Keratinocyte (primary cell): ENCODE measurements around the gene PRELID3B. TPM values are rescaled to one million over a fixed set of nuclear protein-coding genes. Genes with fewer than 3 reads are reported as not detected.

ENCODE experiments used
- DNase-seq: peaks from one replicate; pipeline ENCODE4 v3.0.0-alpha.2; 2011; ENCODE audit warnings: low read depth, missing footprints, low spot score
- FAIRE-seq: peaks from 2 replicates; lab custom pipeline; 2011; peaks lifted over from hg19 to GRCh38; lab: Jason Lieb, UNC
- H2AFZ ChIP-seq: 2 replicates; pipeline ENCODE4 v1.6.0; 2012; ENCODE audit warnings: low read length, control low read depth, inconsistent platforms; ENCODE audit not compliant: control insufficient read depth
- H3K27ac ChIP-seq: 2 replicates; pipeline ENCODE4 v1.5.1; 2011; ENCODE audit warnings: low read length; ENCODE audit not compliant: control insufficient read depth, insufficient read depth
- H3K27me3 ChIP-seq: 3 replicates; pipeline ENCODE4 v1.6.0; 2011; ENCODE audit warnings: low read length; ENCODE audit not compliant: control insufficient read depth, insufficient read depth; ENCODE audit errors: extremely low read depth
- H3K36me3 ChIP-seq, 2 experiments: 2 replicates in 1 of 2; 3 replicates in 1 of 2; pipeline ENCODE4 v1.5.1; 2011; ENCODE audit warnings: low read length in 2 of 2, mild to moderate bottlenecking in 1 of 2; ENCODE audit not compliant: control insufficient read depth in 2 of 2, insufficient read depth in 2 of 2; ENCODE audit errors: extremely low read depth in 1 of 2
- H3K4me1 ChIP-seq: 3 replicates; pipeline ENCODE4 v1.5.1; 2011; ENCODE audit warnings: low read length; ENCODE audit not compliant: control insufficient read depth, insufficient read depth; ENCODE audit errors: extremely low read depth
- H3K4me2 ChIP-seq: 3 replicates; pipeline ENCODE4 v1.6.0; 2011; ENCODE audit warnings: low read depth, low read length; ENCODE audit not compliant: control insufficient read depth, insufficient read depth; ENCODE audit errors: extremely low read depth
- H3K4me3 ChIP-seq, 3 experiments: fragments of 200-600 bp in 1 of 3; sonication (generic) in 1 of 3; 2 replicates in 2 of 3; 3 replicates in 1 of 3; pipeline ENCODE4 v1.5.1; 2011 to 2016; ENCODE audit warnings: low read length in 3 of 3, mild to moderate bottlenecking in 3 of 3, control low read depth in 2 of 3, inconsistent platforms in 1 of 3, low read depth in 1 of 3, mixed read lengths in 1 of 3, mixed run types in 1 of 3, moderate library complexity in 1 of 3; ENCODE audit not compliant: control insufficient read depth in 2 of 3, insufficient read depth in 2 of 3; ENCODE audit errors: extremely low read depth in 1 of 3
- H3K79me2 ChIP-seq: 2 replicates; pipeline ENCODE4 v1.6.0; 2012; ENCODE audit warnings: low read length; ENCODE audit not compliant: control insufficient read depth, insufficient read depth
- H3K9ac ChIP-seq: 3 replicates; pipeline ENCODE4 v1.6.0; 2011; ENCODE audit warnings: low read length; ENCODE audit not compliant: control insufficient read depth, insufficient read depth; ENCODE audit errors: extremely low read depth
- H3K9me1 ChIP-seq: 3 replicates; pipeline ENCODE4 v1.6.0; 2011; ENCODE audit warnings: low read length; ENCODE audit not compliant: control insufficient read depth, insufficient read depth; ENCODE audit errors: extremely low read depth
- H3K9me3 ChIP-seq: 2 replicates; pipeline ENCODE4 v1.5.1; 2012; ENCODE audit warnings: low read depth, low read length; ENCODE audit not compliant: control insufficient read depth
- H4K20me1 ChIP-seq: 3 replicates; pipeline ENCODE4 v1.6.0; 2011; ENCODE audit warnings: low read length; ENCODE audit not compliant: control insufficient read depth, insufficient read depth; ENCODE audit errors: extremely low read depth
- EZH2 ChIP-seq: IDR thresholded peaks from one replicate; pipeline ENCODE4 v1.6.1; 2012; ENCODE audit warnings: inconsistent platforms, mild to moderate bottlenecking, low read length, moderate library complexity
- dilution Hi-C: fragments of 300-500 bp; cut with MboI; formaldehyde crosslinking; loops from one replicate; pipeline ENCODE4 v1.7.0; 2020; ENCODE audit warnings: low sequenced_read_pairs; ENCODE audit not compliant: extremely low pct_ligation_motif_present
- polyA plus RNA-seq, 5 experiments: library from polyadenylated mRNA; depleted of rRNA in 3 of 5; stranded (reverse) in 3 of 5; stranded (forward) in 1 of 5; unstranded in 1 of 5; fragments of >200 nt; gene quantifications; 1 replicate in 1 of 5; 2 replicates in 3 of 5; 3 replicates in 1 of 5; pipeline versions ENCODE4 v1.2.1 to v1.2.3, GENCODE V29; 2011 to 2012; ENCODE audit warnings: missing spikeins in 2 of 5, low read depth in 1 of 5, low replicate concordance in 1 of 5
- TF ChIP-seq, protein P1 (sequence below), 3 experiments: IDR thresholded peaks in 1 of 3; conservative IDR thresholded peaks in 1 of 3; optimal IDR thresholded peaks in 1 of 3; 2 replicates in 2 of 3; 3 replicates in 1 of 3; pipeline versions ENCODE3 to v1.5.1; 2011; ENCODE audit warnings: low read length in 3 of 3, mild to moderate bottlenecking in 3 of 3, moderate library complexity in 2 of 3, control low read depth in 1 of 3, inconsistent platforms in 1 of 3; ENCODE audit not compliant: insufficient read depth in 2 of 3; ENCODE audit errors: extremely low read depth in 1 of 3

The PRELID3B gene
- polyA plus RNA-seq, 1 donor (not counting 4 experiments of a cell fraction or from before 2014, with no cell fraction given): 86.9 TPM

DNA sequence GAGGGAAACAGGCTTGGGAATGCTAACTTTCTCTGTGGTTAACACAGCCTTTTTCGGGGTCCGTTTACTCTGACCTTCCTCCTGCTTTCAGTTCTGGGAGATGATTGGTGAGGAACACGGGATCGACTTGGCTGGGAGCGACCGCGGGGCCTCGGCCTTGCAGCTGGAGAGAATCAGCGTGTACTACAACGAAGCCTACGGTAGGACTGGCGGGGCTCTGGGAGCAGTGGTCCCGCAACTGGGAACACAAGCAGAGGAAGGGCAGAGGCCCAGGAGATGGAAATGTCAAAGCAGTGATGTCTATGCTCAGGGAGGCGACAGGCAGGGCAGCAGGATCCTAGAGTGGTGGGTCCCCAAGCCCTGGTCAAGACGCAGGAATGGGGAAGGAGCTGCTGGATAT is 19.8 kb downstream of the PRELID3B start:
- H3K9me3 ChIP-seq: no peaks in the 10 kb centered on the region
- no peak overlapping the region for H3K27ac ChIP-seq
- no peak overlapping the region for H3K4me2 ChIP-seq
- no peak for DNase-seq
- no peak overlapping the region for H3K4me3 ChIP-seq
- no peak for TF ChIP-seq EZH2
- TF ChIP-seq, protein P1, sequence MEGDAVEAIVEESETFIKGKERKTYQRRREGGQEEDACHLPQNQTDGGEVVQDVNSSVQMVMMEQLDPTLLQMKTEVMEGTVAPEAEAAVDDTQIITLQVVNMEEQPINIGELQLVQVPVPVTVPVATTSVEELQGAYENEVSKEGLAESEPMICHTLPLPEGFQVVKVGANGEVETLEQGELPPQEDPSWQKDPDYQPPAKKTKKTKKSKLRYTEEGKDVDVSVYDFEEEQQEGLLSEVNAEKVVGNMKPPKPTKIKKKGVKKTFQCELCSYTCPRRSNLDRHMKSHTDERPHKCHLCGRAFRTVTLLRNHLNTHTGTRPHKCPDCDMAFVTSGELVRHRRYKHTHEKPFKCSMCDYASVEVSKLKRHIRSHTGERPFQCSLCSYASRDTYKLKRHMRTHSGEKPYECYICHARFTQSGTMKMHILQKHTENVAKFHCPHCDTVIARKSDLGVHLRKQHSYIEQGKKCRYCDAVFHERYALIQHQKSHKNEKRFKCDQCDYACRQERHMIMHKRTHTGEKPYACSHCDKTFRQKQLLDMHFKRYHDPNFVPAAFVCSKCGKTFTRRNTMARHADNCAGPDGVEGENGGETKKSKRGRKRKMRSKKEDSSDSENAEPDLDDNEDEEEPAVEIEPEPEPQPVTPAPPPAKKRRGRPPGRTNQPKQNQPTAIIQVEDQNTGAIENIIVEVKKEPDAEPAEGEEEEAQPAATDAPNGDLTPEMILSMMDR (optimal IDR thresholded peaks at IDR 0.05 in 1 of 3, IDR thresholded peaks at IDR 0.05 in 1 of 3, conservative IDR thresholded peaks at IDR 0.05 in 1 of 3; ENCODE audit: extremely low read depth in 1 of 3, insufficient read depth in 2 of 3, low read length in 3 of 3): no peak
- FAIRE-seq: no peak
- peaks cover 12% of the 10 kb centered on the region for H3K4me1 ChIP-seq
- dilution Hi-C loops: no loop called here
- H2AFZ ChIP-seq: no peak overlapping the region
- H3K9ac ChIP-seq: no peak overlapping the region
- H4K20me1 ChIP-seq: no peaks in the 10 kb centered on the region
- H3K79me2 ChIP-seq: peaks cover 29% of the 10 kb centered on the region
- H3K27me3 ChIP-seq: no peaks in the 10 kb centered on the region
- no peaks in the 10 kb centered on the region for H3K9me1 ChIP-seq
- peaks cover 21 to 34% of the 10 kb centered on the region in 2 experiments for H3K36me3 ChIP-seq

DNA sequence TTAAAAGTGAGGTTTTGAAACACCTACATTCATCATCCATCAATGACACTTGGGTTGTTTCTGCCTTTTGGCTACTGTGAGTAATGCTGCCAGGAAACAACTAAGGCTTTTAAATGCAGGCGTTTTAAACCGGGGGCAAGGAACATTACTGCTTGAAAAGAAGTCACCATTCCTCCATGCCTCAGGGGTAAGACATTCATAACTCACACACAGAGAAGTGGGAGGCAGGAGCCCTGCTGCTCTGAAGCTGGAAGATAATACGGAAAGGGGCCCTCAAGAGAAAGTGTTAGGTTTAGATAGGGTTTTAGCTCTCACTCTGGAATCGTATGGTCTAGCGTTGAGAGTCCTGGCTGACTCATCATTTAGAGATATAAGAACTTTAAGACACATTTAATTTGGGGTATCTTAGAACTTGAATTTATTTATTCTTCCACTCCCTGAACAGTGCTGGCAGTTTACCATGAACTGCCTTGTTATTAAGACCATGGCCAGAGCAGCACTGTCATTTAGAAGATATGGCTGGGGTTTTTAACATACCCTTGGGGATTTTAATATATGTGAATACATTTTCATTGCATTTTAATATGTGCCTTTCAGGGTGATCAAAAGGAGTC is 21.5 kb downstream of the PRELID3B start:
- no peaks in the 10 kb centered on the region for H3K27me3 ChIP-seq
- TF ChIP-seq, protein P1 (optimal IDR thresholded peaks at IDR 0.05 in 1 of 3, IDR thresholded peaks at IDR 0.05 in 1 of 3, conservative IDR thresholded peaks at IDR 0.05 in 1 of 3; ENCODE audit: extremely low read depth in 1 of 3, insufficient read depth in 2 of 3, low read length in 3 of 3): no peak
- TF ChIP-seq EZH2: no peak
- H3K9me3 ChIP-seq: no peaks in the 10 kb centered on the region
- H3K4me3 ChIP-seq: peak overlapping the region in 1 of 3 experiments; percentile 25
- H4K20me1 ChIP-seq: no peaks in the 10 kb centered on the region
- peak overlapping the region; percentile 64 for H3K4me2 ChIP-seq
- dilution Hi-C loops: no loop called here
- H3K4me1 ChIP-seq: peaks cover 25% of the 10 kb centered on the region
- DNase-seq: no peak
- FAIRE-seq: peak; percentile 90
- H2AFZ ChIP-seq: peak overlapping the region; percentile 49
- no peaks in the 10 kb centered on the region for H3K9me1 ChIP-seq
- H3K79me2 ChIP-seq: peaks cover 13% of the 10 kb centered on the region
- H3K36me3 ChIP-seq: peaks cover 19 to 26% of the 10 kb centered on the region in 2 experiments
- H3K27ac ChIP-seq: peak overlapping the region; percentile 37
- no peak overlapping the region for H3K9ac ChIP-seq
